IMR-90 (cell line): ENCODE data around the gene POGK. TPM values are rescaled to one million over a fixed set of nuclear protein-coding genes. Genes with fewer than 3 reads are reported as not detected.

Experiments
- ATAC-seq: fragments of 200-7000 bp; cut with Tn5 transposase; 2 replicates; pipeline ENCODE4 v1.9.1; 2020; ENCODE audit warnings: low read depth, mild to moderate bottlenecking, moderate library complexity
- BruUV-seq: library from RNA; stranded (reverse); fragments of 400-500 nt; replicated peaks from 2 replicates; lab custom pipeline; 2021; lab: Mats Ljungman, UMichigan
- CTCF ChIA-PET: fragments of 300-600 bp; formaldehyde crosslinking; extraction: SDS; loops from one replicate; lab custom pipeline; 2021; ENCODE audit warnings: antibody characterized with exemption; lab: Yijun Ruan, JAX
- POLR2A ChIA-PET: fragments of 300-600 bp; sonication (Branson Sonifier 250); formaldehyde crosslinking; loops from one replicate; lab custom pipeline; 2022; ENCODE audit warnings: antibody characterized with exemption; ENCODE audit not compliant: unreplicated experiment; lab: Charles Lee
- DNase-seq: peaks from one replicate; pipeline ENCODE4 v3.0.0; 2013
- H2AFZ ChIP-seq: replicated peaks from 2 replicates; pipeline ENCODE3; 2013; ENCODE audit warnings: low read length, mild to moderate bottlenecking; ENCODE audit not compliant: poor library complexity
- H2AK5ac ChIP-seq: 2 replicates; pipeline ENCODE4 v1.6.1; 2013; ENCODE audit warnings: low read depth, low read length, inconsistent platforms
- H2AK9ac ChIP-seq: replicated peaks from 2 replicates; pipeline ENCODE3; 2013; ENCODE audit warnings: mild to moderate bottlenecking, low read depth, low read length, moderate library complexity; ENCODE audit not compliant: poor library complexity
- H2BK120ac ChIP-seq: 2 replicates; pipeline ENCODE4 v1.6.1; 2013; ENCODE audit warnings: low read depth, low read length, inconsistent platforms
- H2BK15ac ChIP-seq: 3 replicates; pipeline ENCODE4 v1.6.1; 2013; ENCODE audit warnings: low read depth, low read length, inconsistent platforms
- H2BK20ac ChIP-seq: 2 replicates; pipeline ENCODE4 v1.6.1; 2013; ENCODE audit warnings: low read depth, mild to moderate bottlenecking, inconsistent platforms, low read length, moderate library complexity
- H2BK5ac ChIP-seq: 2 replicates; pipeline ENCODE4 v1.6.1; 2013; ENCODE audit warnings: mild to moderate bottlenecking, low read depth, low read length, inconsistent platforms; ENCODE audit not compliant: poor library complexity, severe bottlenecking
- H3K14ac ChIP-seq: replicated peaks from 2 replicates; pipeline ENCODE4 v1.6.1; 2013; ENCODE audit warnings: low read depth, low read length, inconsistent platforms
- H3K18ac ChIP-seq: 2 replicates; pipeline ENCODE4 v1.6.1; 2013; ENCODE audit warnings: low read depth, low read length, control low read depth
- H3K23ac ChIP-seq: 2 replicates; pipeline ENCODE4 v1.6.1; 2013; ENCODE audit warnings: low read depth, low read length, inconsistent platforms
- H3K27ac ChIP-seq: 2 replicates; pipeline ENCODE4 v1.5.1; 2013; ENCODE audit warnings: mild to moderate bottlenecking, control low read depth, low read length; ENCODE audit not compliant: insufficient read depth
- H3K27me3 ChIP-seq: 2 replicates; pipeline ENCODE4 v1.6.1; 2013; ENCODE audit warnings: low read length; ENCODE audit not compliant: control insufficient read depth, insufficient read depth
- H3K36me3 ChIP-seq: 2 replicates; pipeline ENCODE4 v1.6.1; 2013; ENCODE audit warnings: low read length, mixed read lengths; ENCODE audit not compliant: control insufficient read depth, insufficient read depth
- H3K4ac ChIP-seq: 2 replicates; pipeline ENCODE4 v1.6.1; 2013; ENCODE audit warnings: low read depth, low read length, inconsistent platforms
- H3K4me1 ChIP-seq: 2 replicates; pipeline ENCODE4 v1.6.1; 2013; ENCODE audit warnings: low read length, mixed read lengths; ENCODE audit not compliant: control insufficient read depth, insufficient read depth
- H3K4me2 ChIP-seq: 2 replicates; pipeline ENCODE4 v1.6.1; 2013; ENCODE audit warnings: low read depth, mild to moderate bottlenecking, control low read depth, low read length, moderate library complexity
- H3K4me3 ChIP-seq: 2 replicates; pipeline ENCODE4 v1.5.1; 2013; ENCODE audit warnings: low read depth, mild to moderate bottlenecking, control low read depth, low read length, moderate library complexity; ENCODE audit not compliant: insufficient read depth
- H3K56ac ChIP-seq: 2 replicates; pipeline ENCODE4 v1.6.1; 2013; ENCODE audit warnings: low read length, inconsistent platforms; ENCODE audit not compliant: insufficient read depth; ENCODE audit errors: extremely low read depth
- H3K79me1 ChIP-seq, 2 experiments: 2 replicates each; pipeline ENCODE4 v1.6.1; 2013; ENCODE audit warnings: low read length in 2 of 2, inconsistent platforms in 1 of 2, low read depth in 1 of 2
- H3K9ac ChIP-seq: 2 replicates; pipeline ENCODE4 v1.6.1; 2013; ENCODE audit warnings: low read depth, low read length, control low read depth
- H3K9me1 ChIP-seq: 2 replicates; pipeline ENCODE4 v1.6.1; 2013; ENCODE audit warnings: low read length, inconsistent platforms; ENCODE audit not compliant: insufficient read depth
- H3K9me3 ChIP-seq: 2 replicates; pipeline ENCODE4 v1.6.1; 2013; ENCODE audit warnings: low read length; ENCODE audit not compliant: control insufficient read depth, insufficient read depth
- H4K20me1 ChIP-seq: 2 replicates; pipeline ENCODE4 v1.6.1; 2013; ENCODE audit warnings: low read length, inconsistent platforms; ENCODE audit not compliant: insufficient read depth
- H4K5ac ChIP-seq: 2 replicates; pipeline ENCODE4 v1.6.1; 2013; ENCODE audit warnings: mild to moderate bottlenecking, low read depth, low read length, control low read depth
- H4K8ac ChIP-seq, 2 experiments: 2 replicates each; pipeline ENCODE4 v1.6.1; 2013; ENCODE audit warnings: low read depth in 2 of 2, low read length in 2 of 2, control low read depth in 1 of 2, inconsistent platforms in 1 of 2
- H4K91ac ChIP-seq: 2 replicates; pipeline ENCODE4 v1.6.1; 2013; ENCODE audit warnings: low read depth, low read length, inconsistent platforms; ENCODE audit not compliant: insufficient read depth
- BHLHE40 ChIP-seq: fragments of 150-350 bp; IDR thresholded peaks from 2 replicates; pipeline ENCODE4 v1.6.1; 2016; ENCODE audit warnings: mild to moderate bottlenecking, low read depth, low read length
- CEBPB ChIP-seq: IDR thresholded peaks from 2 replicates; pipeline ENCODE4 v1.6.1; 2012; ENCODE audit warnings: low read depth, low read length, improper control_type of control experiment
- CHD1 ChIP-seq: IDR thresholded peaks from 2 replicates; pipeline ENCODE4 v1.6.1; 2012; ENCODE audit warnings: low read depth, low read length, improper control_type of control experiment
- FOS ChIP-seq: fragments of 150-350 bp; IDR thresholded peaks from 2 replicates; pipeline ENCODE4 v1.6.1; 2016; ENCODE audit warnings: low read depth, low read length
- MAFK ChIP-seq: IDR thresholded peaks from 2 replicates; pipeline ENCODE4 v1.6.1; 2012; ENCODE audit warnings: low read depth, low read length, improper control_type of control experiment
- MAZ ChIP-seq: IDR thresholded peaks from 2 replicates; pipeline ENCODE4 v1.6.1; 2012; ENCODE audit warnings: low read depth, mild to moderate bottlenecking, low read length, improper control_type of control experiment, moderate library complexity, borderline replicate concordance
- MXI1 ChIP-seq: IDR thresholded peaks from 2 replicates; pipeline ENCODE4 v1.6.1; 2012; ENCODE audit warnings: low read depth, mild to moderate bottlenecking, low read length, moderate library complexity, borderline replicate concordance
- NFE2L2 ChIP-seq: fragments of 150-350 bp; IDR thresholded peaks from 2 replicates; pipeline ENCODE4 v1.6.1; 2016; ENCODE audit warnings: low read depth, mild to moderate bottlenecking, low read length
- POLR2A ChIP-seq: IDR thresholded peaks from 2 replicates; pipeline ENCODE4 v1.6.1; 2012; ENCODE audit warnings: mild to moderate bottlenecking, low read depth, low read length
- RAD21 ChIP-seq: IDR thresholded peaks from 2 replicates; pipeline ENCODE4 v1.6.1; 2012; ENCODE audit warnings: low read length, improper control_type of control experiment
- RCOR1 ChIP-seq: IDR thresholded peaks from 2 replicates; pipeline ENCODE4 v1.6.1; 2012; ENCODE audit warnings: mild to moderate bottlenecking, low read length, improper control_type of control experiment; ENCODE audit not compliant: insufficient replicate concordance
- RFX5 ChIP-seq: IDR thresholded peaks from 2 replicates; pipeline ENCODE4 v1.8.0; 2012; ENCODE audit warnings: low read depth, mild to moderate bottlenecking, low read length, moderate library complexity
- SMC3 ChIP-seq: fragments of 150-350 bp; IDR thresholded peaks from 2 replicates; pipeline ENCODE4 v1.6.1; 2016; ENCODE audit warnings: low read depth, mild to moderate bottlenecking, antibody characterized with exemption, low read length, moderate library complexity
- dilution Hi-C: fragments of 300-500 bp; cut with HindIII; formaldehyde crosslinking; loops from one replicate; pipeline ENCODE4 v1.14.3; 2018; ENCODE audit warnings: low sequenced_read_pairs; ENCODE audit not compliant: unreplicated experiment
- in situ Hi-C: fragments of 300-500 bp; cut with MboI; formaldehyde crosslinking; loops from 3 replicates; pipeline ENCODE4 v1.14.3; 2019; ENCODE audit warnings: low sequenced_read_pairs, inconsistent platforms, mixed read lengths
- intact Hi-C: fragments of 100-400 bp; cut with micrococcal nuclease; formaldehyde crosslinking; loops from 2 replicates; pipeline ENCODE4 v1.10.0; 2022
- polyA plus RNA-seq, 3 experiments: library from polyadenylated mRNA; depleted of rRNA; stranded (reverse); fragments of >200 nt; gene quantifications; 2 replicates each; pipeline ENCODE4 v1.2.3, GENCODE V29; 2012; ENCODE audit warnings: low replicate concordance in 1 of 3
- total RNA-seq: library from RNA; depleted of rRNA; stranded (reverse); fragments of >200 nt; gene quantifications from 2 replicates; pipeline ENCODE4 v1.2.3, GENCODE V29; 2012
- TF ChIP-seq, protein P1 (sequence below): conservative IDR thresholded peaks from 2 replicates; pipeline ENCODE4 v1.5.1; 2012; ENCODE audit warnings: mild to moderate bottlenecking, low read depth, low read length, improper control_type of control experiment
- TF ChIP-seq, protein P2 (sequence below): fragments of 150-350 bp; IDR thresholded peaks from 2 replicates; pipeline ENCODE4 v1.6.1; 2017; ENCODE audit warnings: mild to moderate bottlenecking, antibody characterized with exemption, low read length, low read depth
- TF ChIP-seq, protein P3 (sequence below): fragments of 150-350 bp; IDR thresholded peaks from 2 replicates; pipeline ENCODE4 v1.6.1; 2016; ENCODE audit warnings: low read depth, mild to moderate bottlenecking, low read length, moderate library complexity, borderline replicate concordance

The POGK gene
- total and polyA plus RNA-seq, 2 of the 4 experiments (the other 2 are of a cell fraction) = 11.3 to 25.6 TPM

DNA sequence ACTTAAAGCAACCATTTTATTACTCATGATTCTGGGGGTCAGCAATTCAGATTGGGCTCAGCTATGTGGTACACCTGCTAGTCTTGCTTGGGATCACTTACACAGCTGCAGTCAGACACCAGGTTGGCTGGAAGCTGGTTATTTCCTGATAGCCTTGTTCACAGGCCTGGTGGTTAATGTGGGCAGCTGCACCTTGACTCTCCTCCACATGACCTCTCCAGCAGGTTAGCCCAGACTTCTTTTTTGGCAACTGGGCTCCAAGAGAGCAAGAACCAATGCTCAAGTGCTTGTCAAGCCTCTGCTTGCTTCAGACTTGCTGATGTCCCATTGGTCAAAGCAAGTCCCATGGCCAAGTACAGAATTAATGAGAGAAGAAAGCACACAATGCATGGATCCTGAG is 11.8 kb upstream of the POGK start:
- Histone ChIP-seq H2BK5ac (no peak overlapping the region), H3K9me1 (no peaks in the 10 kb centered on the region), H3K27me3 (no peaks in the 10 kb centered on the region; the same call in 1 of the 2 replicates), H2AK5ac (no peak overlapping the region), H3K4me1 (no peaks in the 10 kb centered on the region), H3K9ac (no peak overlapping the region), H3K9me3 (no peaks in the 10 kb centered on the region), H3K79me1 (no peaks in the 10 kb centered on the region), H4K5ac (no peak overlapping the region), H3K36me3 (no peaks in the 10 kb centered on the region), H2AFZ (no peak overlapping the region), H3K4ac (no peak overlapping the region), H3K18ac (no peak overlapping the region), H2BK20ac (no peak overlapping the region), H2BK120ac (no peak overlapping the region), H3K56ac (no peak overlapping the region), H3K23ac (no peak overlapping the region), H4K20me1 (no peaks in the 10 kb centered on the region), H3K14ac (no peak overlapping the region), H2AK9ac (no peak overlapping the region), H3K4me2 (no peak overlapping the region), H4K91ac (no peak overlapping the region), H2BK15ac (no peak overlapping the region), H3K4me3 (no peak overlapping the region), H3K27ac (no peak overlapping the region), H4K8ac (no peak overlapping the region)
- dilution Hi-C loops (no loop called here), in situ Hi-C loops (no loop called here), intact Hi-C loops (no loop called here)
- DNase-seq (no peak), ATAC-seq (no peak)
- no TSS peak for BruUV-seq
- ChIA-PET CTCF (no interaction called here), POLR2A (no interaction called here)
- TF ChIP-seq CHD1 (no peak), BHLHE40 (no peak), MAZ (no peak), MXI1 (no peak), RCOR1 (no peak), POLR2A (no peak), CEBPB (no peak), SMC3 (no peak), FOS (no peak), MAFK (no peak), RAD21 (no peak), RFX5 (no peak), NFE2L2 (no peak)
- TF ChIP-seq, protein P1, sequence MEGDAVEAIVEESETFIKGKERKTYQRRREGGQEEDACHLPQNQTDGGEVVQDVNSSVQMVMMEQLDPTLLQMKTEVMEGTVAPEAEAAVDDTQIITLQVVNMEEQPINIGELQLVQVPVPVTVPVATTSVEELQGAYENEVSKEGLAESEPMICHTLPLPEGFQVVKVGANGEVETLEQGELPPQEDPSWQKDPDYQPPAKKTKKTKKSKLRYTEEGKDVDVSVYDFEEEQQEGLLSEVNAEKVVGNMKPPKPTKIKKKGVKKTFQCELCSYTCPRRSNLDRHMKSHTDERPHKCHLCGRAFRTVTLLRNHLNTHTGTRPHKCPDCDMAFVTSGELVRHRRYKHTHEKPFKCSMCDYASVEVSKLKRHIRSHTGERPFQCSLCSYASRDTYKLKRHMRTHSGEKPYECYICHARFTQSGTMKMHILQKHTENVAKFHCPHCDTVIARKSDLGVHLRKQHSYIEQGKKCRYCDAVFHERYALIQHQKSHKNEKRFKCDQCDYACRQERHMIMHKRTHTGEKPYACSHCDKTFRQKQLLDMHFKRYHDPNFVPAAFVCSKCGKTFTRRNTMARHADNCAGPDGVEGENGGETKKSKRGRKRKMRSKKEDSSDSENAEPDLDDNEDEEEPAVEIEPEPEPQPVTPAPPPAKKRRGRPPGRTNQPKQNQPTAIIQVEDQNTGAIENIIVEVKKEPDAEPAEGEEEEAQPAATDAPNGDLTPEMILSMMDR = no peak
- TF ChIP-seq, protein P2, sequence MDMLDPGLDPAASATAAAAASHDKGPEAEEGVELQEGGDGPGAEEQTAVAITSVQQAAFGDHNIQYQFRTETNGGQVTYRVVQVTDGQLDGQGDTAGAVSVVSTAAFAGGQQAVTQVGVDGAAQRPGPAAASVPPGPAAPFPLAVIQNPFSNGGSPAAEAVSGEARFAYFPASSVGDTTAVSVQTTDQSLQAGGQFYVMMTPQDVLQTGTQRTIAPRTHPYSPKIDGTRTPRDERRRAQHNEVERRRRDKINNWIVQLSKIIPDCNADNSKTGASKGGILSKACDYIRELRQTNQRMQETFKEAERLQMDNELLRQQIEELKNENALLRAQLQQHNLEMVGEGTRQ = no peak
- TF ChIP-seq, protein P3, sequence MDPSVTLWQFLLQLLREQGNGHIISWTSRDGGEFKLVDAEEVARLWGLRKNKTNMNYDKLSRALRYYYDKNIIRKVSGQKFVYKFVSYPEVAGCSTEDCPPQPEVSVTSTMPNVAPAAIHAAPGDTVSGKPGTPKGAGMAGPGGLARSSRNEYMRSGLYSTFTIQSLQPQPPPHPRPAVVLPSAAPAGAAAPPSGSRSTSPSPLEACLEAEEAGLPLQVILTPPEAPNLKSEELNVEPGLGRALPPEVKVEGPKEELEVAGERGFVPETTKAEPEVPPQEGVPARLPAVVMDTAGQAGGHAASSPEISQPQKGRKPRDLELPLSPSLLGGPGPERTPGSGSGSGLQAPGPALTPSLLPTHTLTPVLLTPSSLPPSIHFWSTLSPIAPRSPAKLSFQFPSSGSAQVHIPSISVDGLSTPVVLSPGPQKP = no peak
